Esophagus (tissue), 2 donors: ENCODE data around the gene TRPM4. TPM values are rescaled to one million over a fixed set of nuclear protein-coding genes. Genes with fewer than 3 reads are reported as not detected.
A peak's percentile ranks its signal among the peaks of the same experiment; 100 is the strongest.
"Not testable (repeated sequence)": the region's sequence is repeated elsewhere in the genome, so short reads cannot be mapped to it uniquely, and the experiment has no call there.

ENCODE experiments used
- H3K27ac ChIP-seq, 2 donors: one replicate each; pipeline ENCODE4 v1.5.1; 2013; ENCODE audit warnings: low read depth in 2 of 2, mild to moderate bottlenecking in 2 of 2, inconsistent platforms in 1 of 2, low read length in 1 of 2, moderate library complexity in 1 of 2
- H3K27me3 ChIP-seq, 2 donors: one replicate each; pipeline ENCODE4 v1.6.1; 2013; ENCODE audit warnings: low read length in 2 of 2, control low read depth in 1 of 2, mild to moderate bottlenecking in 1 of 2; ENCODE audit not compliant: insufficient read depth in 2 of 2, control insufficient read depth in 1 of 2
- H3K36me3 ChIP-seq, 2 donors: one replicate each; pipeline ENCODE4 v1.6.1; 2013; ENCODE audit warnings: low read length in 1 of 2; ENCODE audit not compliant: control insufficient read depth in 2 of 2, insufficient read depth in 2 of 2
- H3K4me1 ChIP-seq, 2 donors: one replicate each; pipeline ENCODE4 v1.6.1; 2013; ENCODE audit warnings: low read length in 1 of 2; ENCODE audit not compliant: control insufficient read depth in 2 of 2, insufficient read depth in 2 of 2
- H3K4me3 ChIP-seq, 2 donors: one replicate each; pipeline ENCODE4 v1.5.1; 2013; ENCODE audit warnings: low read length in 2 of 2, mild to moderate bottlenecking in 2 of 2, low read depth in 1 of 2, moderate library complexity in 1 of 2
- H3K9me3 ChIP-seq, 2 donors: one replicate each; pipeline ENCODE4 v1.6.1; 2013; ENCODE audit warnings: mild to moderate bottlenecking in 2 of 2, low read depth in 1 of 2, low read length in 1 of 2, moderate library complexity in 1 of 2; ENCODE audit not compliant: control insufficient read depth in 2 of 2, insufficient read depth in 1 of 2
- WGBS, 2 donors: extraction: QIAGEN DNeasy Blood & Tissue Kit; methylation state at CpG; one replicate each; pipeline ENCODE4 v1.1.7; 2013; 5-methylcytosine and 5-hydroxymethylcytosine counted together
- polyA plus RNA-seq, 2 donors: library from polyadenylated mRNA; stranded (reverse); fragments of 200-250 nt; gene quantifications; one replicate each; pipeline ENCODE4 v1.2.3, GENCODE V29; 2013
- donor health status: healthy with polysubstance abuse.
- donor health status: Bipolar disorder and iron deficiency.

Gene TRPM4
- polyA plus RNA-seq, 2 donors, result 11.4 to 43.7 TPM

GRCh38 chr19:49117677-49118564 is 39.7 kb upstream of the TRPM4 start:
- Histone ChIP-seq H3K27ac (peak overlapping the region; percentile 97 to 98), H3K4me3 (peak overlapping the region; percentile 45 to 66), H3K4me1 (peaks cover 2 to 17% of the 10 kb centered on the region in 2 donors), H3K27me3 (no peaks in the 10 kb centered on the region), H3K36me3 (peaks cover 0 to 2% of the 10 kb centered on the region in 2 donors), H3K9me3 (no peaks in the 10 kb centered on the region)
- 60 to 61% methylated on average over 25 to 26 of the region's 26 CpGs for WGBS, 2 donors

- Histone ChIP-seq H3K4me3 (peak within 1 kb of the TSS; percentile 55 to 66), H3K4me1 (peaks cover 2 to 15% of the 10 kb centered on the region in 2 donors), H3K27ac (peak within 1 kb of the TSS; percentile 97 to 98), H3K27me3 (no peaks in the 10 kb centered on the region), H3K9me3 (no peaks in the 10 kb centered on the region), H3K36me3 (peaks cover 0 to 2% of the 10 kb centered on the region in 2 donors)
- 1 to 2% methylated on average over 78 to 85 of the region's 85 CpGs for WGBS, 2 donors
Observed at GRCh38 chr19:49118565-49119410, 38.8 kb upstream of the TRPM4 start, which contains the start of gene C19orf73. C19orf73 (minus strand) TSS chr19:49119143; CDS start chr19:49119022, 121 bp downstream.

GRCh38 chr19:49119411-49120324 is 37.9 kb upstream of the TRPM4 start, which contains the start of gene PPFIA3:
PPFIA3 (plus strand) TSS chr19:49119544; CDS start chr19:49127874, 8,330 bp downstream.
- Histone ChIP-seq H3K9me3 (no peaks in the 10 kb centered on the region), H3K27me3 (no peaks in the 10 kb centered on the region), H3K36me3 (peaks cover 0 to 2% of the 10 kb centered on the region in 2 donors), H3K4me3 (peak within 1 kb of the TSS; percentile 55 to 66), H3K27ac (peak within 1 kb of the TSS; percentile 97 to 98), H3K4me1 (peaks cover 2 to 16% of the 10 kb centered on the region in 2 donors)
- WGBS, 2 donors, result 1% methylated on average over 72 to 90 of the region's 90 CpGs

- peak overlapping the region; percentile 55 to 60 for H3K4me3 ChIP-seq
- no peaks in the 10 kb centered on the region for H3K9me3 ChIP-seq
- H3K36me3 ChIP-seq, result peaks cover 0 to 2% of the 10 kb centered on the region in 2 donors
- WGBS, 2 donors, result 11 to 13% methylated on average over 15 to 16 of the region's 16 CpGs
- peaks cover 2 to 12% of the 10 kb centered on the region in 2 donors for H3K4me1 ChIP-seq
- no peaks in the 10 kb centered on the region for H3K27me3 ChIP-seq
- no peak overlapping the region for H3K27ac ChIP-seq
Observed at GRCh38 chr19:49120325-49120683, 37.3 kb upstream of the TRPM4 start.

GRCh38 chr19:49120868-49121267 is 36.7 kb upstream of the TRPM4 start:
- WGBS, 2 donors, result 90 to 91% methylated on average over 2 of the region's 2 CpGs
- Histone ChIP-seq H3K36me3 (peaks cover 0 to 2% of the 10 kb centered on the region in 2 donors), H3K4me3 (no peak overlapping the region), H3K4me1 (peaks cover 2 to 12% of the 10 kb centered on the region in 2 donors), H3K9me3 (no peaks in the 10 kb centered on the region), H3K27me3 (no peaks in the 10 kb centered on the region), H3K27ac (no peak overlapping the region)

GRCh38 chr19:49121841-49122240 is 35.8 kb upstream of the TRPM4 start:
- not testable (repeated sequence) for H3K27me3 ChIP-seq
- H3K4me1 ChIP-seq, result peaks cover 2 to 12% of the 10 kb centered on the region in 2 donors
- WGBS, 2 donors, result 79 to 82% methylated on average over 10 of the region's 10 CpGs

GRCh38 chr19:49123285-49123684 is 34.3 kb upstream of the TRPM4 start:
- H3K36me3 ChIP-seq, H3K27me3 ChIP-seq, H3K4me1 ChIP-seq, H3K9me3 ChIP-seq, H3K4me3 ChIP-seq, H3K27ac ChIP-seq: not testable (repeated sequence)
- 91% methylated on average over 11 of the region's 11 CpGs for WGBS, 2 donors

More at GRCh38 chr19:49121841-49122240, 35.8 kb upstream of the TRPM4 start:
- H3K4me3 ChIP-seq, H3K27ac ChIP-seq, H3K36me3 ChIP-seq, H3K9me3 ChIP-seq: not testable (repeated sequence)

- Histone ChIP-seq H3K36me3 (peaks cover 0 to 2% of the 10 kb centered on the region in 2 donors), H3K27me3 (no peaks in the 10 kb centered on the region), H3K4me1 (peaks cover 3 to 11% of the 10 kb centered on the region in 2 donors), H3K27ac (peak overlapping the region; percentile 80 to 84), H3K4me3 (peak overlapping the region; percentile 2 to 16), H3K9me3 (no peaks in the 10 kb centered on the region)
- 29 to 31% methylated on average over 23 of the region's 23 CpGs for WGBS, 2 donors
Observed at GRCh38 chr19:49125025-49125731, 32.4 kb upstream of the TRPM4 start.
